Testis (tissue), 2 donors: ENCODE measurements around the gene IL3.

Experiments used
- POLR2A ChIP-seq: fragments of 450-650 bp; IDR thresholded peaks from one replicate; pipeline ENCODE4 v1.6.1; 2017; ENCODE audit warnings: antibody characterized with exemption, mild to moderate bottlenecking, moderate library complexity
- TF ChIP-seq, protein P1 (sequence below), 3 experiments: fragments of 450-650 bp in 2 of 3; fragments of 200-600 bp in 1 of 3; sonication (generic) in 1 of 3; IDR thresholded peaks; one replicate each; pipeline ENCODE4 v1.5.1; 2016 to 2019; ENCODE audit warnings: antibody characterized with exemption in 3 of 3, mild to moderate bottlenecking in 2 of 3, moderate library complexity in 1 of 3

DNA sequence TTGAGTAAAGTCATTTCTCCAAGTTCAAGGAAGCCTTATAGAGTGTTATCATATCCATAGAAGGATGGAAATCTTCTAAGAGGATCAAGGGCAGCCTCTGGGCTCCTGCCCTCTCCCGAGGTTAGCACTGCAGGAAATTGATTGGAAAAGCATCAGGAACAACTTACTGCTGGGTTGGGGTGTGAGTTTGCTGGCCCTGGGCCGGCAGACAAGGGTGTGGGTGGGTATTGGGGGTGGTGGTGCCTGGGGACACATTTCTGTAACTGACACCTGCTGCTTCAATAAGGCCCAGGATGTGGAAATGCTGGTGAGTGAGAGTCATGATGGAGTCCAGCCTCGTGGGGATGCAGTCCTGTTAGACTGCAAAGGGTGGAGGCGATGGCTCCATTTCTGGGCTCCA, 18.6 kb downstream of the IL3 start:
- TF ChIP-seq, protein P1, sequence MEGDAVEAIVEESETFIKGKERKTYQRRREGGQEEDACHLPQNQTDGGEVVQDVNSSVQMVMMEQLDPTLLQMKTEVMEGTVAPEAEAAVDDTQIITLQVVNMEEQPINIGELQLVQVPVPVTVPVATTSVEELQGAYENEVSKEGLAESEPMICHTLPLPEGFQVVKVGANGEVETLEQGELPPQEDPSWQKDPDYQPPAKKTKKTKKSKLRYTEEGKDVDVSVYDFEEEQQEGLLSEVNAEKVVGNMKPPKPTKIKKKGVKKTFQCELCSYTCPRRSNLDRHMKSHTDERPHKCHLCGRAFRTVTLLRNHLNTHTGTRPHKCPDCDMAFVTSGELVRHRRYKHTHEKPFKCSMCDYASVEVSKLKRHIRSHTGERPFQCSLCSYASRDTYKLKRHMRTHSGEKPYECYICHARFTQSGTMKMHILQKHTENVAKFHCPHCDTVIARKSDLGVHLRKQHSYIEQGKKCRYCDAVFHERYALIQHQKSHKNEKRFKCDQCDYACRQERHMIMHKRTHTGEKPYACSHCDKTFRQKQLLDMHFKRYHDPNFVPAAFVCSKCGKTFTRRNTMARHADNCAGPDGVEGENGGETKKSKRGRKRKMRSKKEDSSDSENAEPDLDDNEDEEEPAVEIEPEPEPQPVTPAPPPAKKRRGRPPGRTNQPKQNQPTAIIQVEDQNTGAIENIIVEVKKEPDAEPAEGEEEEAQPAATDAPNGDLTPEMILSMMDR (IDR thresholded peaks at IDR 0.05) = no peak
- TF ChIP-seq POLR2A = no peak
